Activated B cell treated with CpG ODN at 0.5 μM for 24 hours (primary cell): Measurements from ENCODE around the gene USH2A. TPM values are rescaled to one million over a fixed set of nuclear protein-coding genes. Genes with fewer than 3 reads are reported as not detected.

Experiments
- ATAC-seq: fragments of 200-7000 bp; cut with Tn5 transposase; one replicate; pipeline ENCODE4 v1.10.0; 2021; ENCODE audit warnings: low read depth, mild to moderate bottlenecking, moderate library complexity
- CTCF ChIA-PET: fragments of 350-600 bp; sonication (Branson Sonifier 250); formaldehyde crosslinking; loops from one replicate; lab custom pipeline; 2021; ENCODE audit warnings: antibody characterized with exemption; lab: Charles Lee
- POLR2A ChIA-PET: fragments of 350-600 bp; sonication (Branson Sonifier 250); formaldehyde crosslinking; loops from one replicate; lab custom pipeline; 2021; ENCODE audit warnings: antibody characterized with exemption; lab: Charles Lee
- DNase-seq: peaks from one replicate; pipeline ENCODE4 v3.0.0; 2022
- H3K27ac Mint-ChIP-seq: one replicate; pipeline ENCODE4 v1.8.0; 2020; ENCODE audit warnings: mixed read lengths
- H3K27me3 Mint-ChIP-seq: one replicate; pipeline ENCODE4 v1.8.0; 2021; ENCODE audit warnings: mixed read lengths
- H3K36me3 Mint-ChIP-seq: one replicate; pipeline ENCODE4 v1.8.0; 2021; ENCODE audit warnings: low read depth, mixed read lengths
- H3K4me1 Mint-ChIP-seq: one replicate; pipeline ENCODE4 v1.8.0; 2021; ENCODE audit warnings: mixed read lengths
- H3K4me3 Mint-ChIP-seq: one replicate; pipeline ENCODE4 v1.8.0; 2020; ENCODE audit warnings: mild to moderate bottlenecking, mixed read lengths
- H3K9me3 Mint-ChIP-seq: one replicate; pipeline ENCODE4 v1.8.0; 2020; ENCODE audit warnings: mixed read lengths
- CTCF ChIP-seq: fragments of 200-600 bp; IDR thresholded peaks from one replicate; pipeline ENCODE4 v1.8.0; 2022; ENCODE audit warnings: antibody characterized with exemption, mild to moderate bottlenecking
- intact Hi-C: fragments of 100-400 bp; cut with micrococcal nuclease; formaldehyde crosslinking; loops from one replicate; pipeline ENCODE4 v1.15.1; 2024
- total RNA-seq: library from RNA; stranded (reverse); gene quantifications from 2 replicates; pipeline ENCODE4 v1.2.3, GENCODE V29; 2022

Gene USH2A
- total RNA-seq, 1 donor from 2014 or later, result not detected

GRCh38 chr1:216207154-216207553 is 216.1 kb downstream of the USH2A start:
- ATAC-seq (no peak), DNase-seq (no peak)
- ChIA-PET POLR2A (no interaction called here), CTCF (no interaction called here)
- no peaks in the 10 kb centered on the region for H3K27me3 Mint-ChIP-seq
- H3K36me3 Mint-ChIP-seq, result no peaks in the 10 kb centered on the region
- intact Hi-C loops, result no loop called here
- no peak overlapping the region for H3K4me3 Mint-ChIP-seq
- no peaks in the 10 kb centered on the region for H3K4me1 Mint-ChIP-seq
- H3K27ac Mint-ChIP-seq, result no peak overlapping the region
- no peaks in the 10 kb centered on the region for H3K9me3 Mint-ChIP-seq
- no peak for TF ChIP-seq CTCF

GRCh38 chr1:216205176-216205575 is 218.1 kb downstream of the USH2A start:
- intact Hi-C loops, result no loop called here
- ChIA-PET POLR2A (no interaction called here), CTCF (no interaction called here)
- no peak for TF ChIP-seq CTCF
- Mint-ChIP-seq H3K36me3 (no peaks in the 10 kb centered on the region), H3K9me3 (no peaks in the 10 kb centered on the region), H3K4me3 (no peak overlapping the region), H3K27me3 (no peaks in the 10 kb centered on the region), H3K27ac (no peak overlapping the region), H3K4me1 (no peaks in the 10 kb centered on the region)
- DNase-seq (no peak), ATAC-seq (no peak)

GRCh38 chr1:216201946-216202345 is 221.3 kb downstream of the USH2A start:
- TF ChIP-seq CTCF, result no peak
- no peak overlapping the region for H3K27ac Mint-ChIP-seq
- ChIA-PET CTCF (no interaction called here), POLR2A (no interaction called here)
- no peaks in the 10 kb centered on the region for H3K27me3 Mint-ChIP-seq
- no peaks in the 10 kb centered on the region for H3K36me3 Mint-ChIP-seq
- intact Hi-C loops, result no loop called here
- no peak for ATAC-seq
- no peak for DNase-seq
- no peaks in the 10 kb centered on the region for H3K4me1 Mint-ChIP-seq
- no peak overlapping the region for H3K4me3 Mint-ChIP-seq
- no peaks in the 10 kb centered on the region for H3K9me3 Mint-ChIP-seq

- H3K27me3 Mint-ChIP-seq, result no peaks in the 10 kb centered on the region
- no peak for TF ChIP-seq CTCF
- no peak overlapping the region for H3K4me3 Mint-ChIP-seq
- H3K4me1 Mint-ChIP-seq, result no peaks in the 10 kb centered on the region
- ChIA-PET CTCF (no interaction called here), POLR2A (no interaction called here)
- no peaks in the 10 kb centered on the region for H3K9me3 Mint-ChIP-seq
- H3K27ac Mint-ChIP-seq, result no peak overlapping the region
- intact Hi-C loops, result no loop called here
- H3K36me3 Mint-ChIP-seq, result no peaks in the 10 kb centered on the region
- DNase-seq (no peak), ATAC-seq (no peak)
Observed at GRCh38 chr1:216200941-216201340, 222.3 kb downstream of the USH2A start.

- Mint-ChIP-seq H3K4me3 (no peak overlapping the region), H3K9me3 (no peaks in the 10 kb centered on the region), H3K27me3 (no peaks in the 10 kb centered on the region), H3K36me3 (no peaks in the 10 kb centered on the region), H3K27ac (no peak overlapping the region), H3K4me1 (no peaks in the 10 kb centered on the region)
- ChIA-PET CTCF (no interaction called here), POLR2A (no interaction called here)
- no peak for ATAC-seq
- intact Hi-C loops, result no loop called here
- DNase-seq, result no peak
- no peak for TF ChIP-seq CTCF
Observed at GRCh38 chr1:216194721-216195120, 228.5 kb downstream of the USH2A start.
